Anterior cingulate cortex (tissue), 58 donors: Measurements from ENCODE around the gene ANKS4B.
A peak's percentile ranks its signal among the peaks of the same experiment; 100 is the strongest.
"Not testable (repeated sequence)": the region's sequence is repeated elsewhere in the genome, so short reads cannot be mapped to it uniquely, and the experiment has no call there.

ENCODE experiments used
- DNase-seq, 58 donors: peaks; one replicate each; lab custom pipeline; 2025; lab: John Stamatoyannopoulos, UW

Gene ANKS4B

GRCh38 chr16:21233521-21234150, at the start of gene ANKS4B:
ANKS4B (plus strand) TSS chr16:21233699; CDS start chr16:21233738, 39 bp downstream.
- no peak for DNase-seq

DNA sequence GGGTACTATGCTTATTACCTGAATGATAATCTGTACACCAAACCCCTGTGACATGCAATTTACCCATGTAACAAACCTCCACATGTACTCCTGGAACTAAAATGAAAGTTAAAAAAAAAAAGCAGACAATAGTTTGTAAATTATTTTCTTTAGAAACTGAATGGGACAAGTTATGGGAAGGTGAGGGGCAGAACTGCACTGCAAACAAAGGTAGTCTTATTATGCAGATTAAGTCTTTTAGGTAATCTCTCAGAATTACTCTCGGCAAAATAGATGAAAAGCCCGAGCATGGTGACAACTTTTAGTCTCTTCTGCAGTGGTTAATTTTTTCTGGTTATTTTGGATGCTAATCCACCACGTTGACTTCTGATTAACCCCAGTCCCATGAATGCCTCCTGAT, 49.5 kb upstream of the ANKS4B start:
- DNase-seq: no peak

DNA sequence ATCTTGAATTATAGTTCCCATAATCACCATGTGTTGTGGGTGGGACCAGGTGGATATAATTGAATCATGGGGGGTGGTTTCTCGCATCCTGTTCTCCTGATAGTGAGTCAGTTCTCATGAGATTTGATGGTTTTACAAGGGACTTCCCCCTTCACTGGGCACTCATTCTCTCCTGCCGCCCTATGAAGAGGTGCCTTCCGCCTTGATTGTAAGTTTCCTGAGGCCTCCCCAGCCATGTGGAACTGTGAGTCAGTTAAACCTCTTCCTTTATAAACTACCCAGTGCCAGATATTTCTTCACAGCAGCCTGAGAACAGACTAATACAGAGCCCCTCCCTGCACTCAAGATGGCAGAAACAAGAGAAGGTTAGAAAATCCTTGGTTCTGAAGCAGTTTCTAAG, 48.7 kb upstream of the ANKS4B start:
- no peak for DNase-seq

DNA sequence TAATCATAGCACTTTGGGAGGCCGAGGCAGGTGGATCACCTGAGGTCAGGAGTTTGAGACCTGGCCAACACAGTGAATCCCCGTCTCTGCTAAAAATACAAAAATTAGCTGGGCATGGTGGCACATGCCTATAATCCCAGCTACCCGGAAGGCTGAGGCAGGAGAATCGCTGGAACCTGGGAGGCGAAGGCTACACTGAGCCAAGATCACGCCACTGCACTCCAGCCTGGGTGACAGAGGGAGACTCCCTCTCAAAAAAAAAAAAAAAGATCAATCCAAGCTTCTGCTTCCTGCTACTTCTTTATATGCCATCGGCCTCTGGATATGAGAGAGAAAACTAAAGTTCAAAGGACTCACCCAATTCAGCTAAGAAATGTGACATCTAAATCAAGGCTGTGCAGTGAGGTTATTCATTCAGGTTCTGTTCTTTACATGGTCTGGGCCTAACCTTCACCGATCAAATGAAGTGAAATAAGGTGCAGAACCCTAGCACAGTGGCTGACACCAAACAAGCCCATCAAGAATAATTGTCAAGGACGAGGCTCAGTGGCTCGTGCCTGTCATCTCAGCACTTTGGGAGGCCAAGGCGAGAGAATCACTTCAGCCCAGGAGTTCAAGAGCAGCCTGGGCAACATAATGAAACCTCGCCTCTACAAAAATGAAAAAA, 47.7 kb upstream of the ANKS4B start:
- DNase-seq: no peak

DNA sequence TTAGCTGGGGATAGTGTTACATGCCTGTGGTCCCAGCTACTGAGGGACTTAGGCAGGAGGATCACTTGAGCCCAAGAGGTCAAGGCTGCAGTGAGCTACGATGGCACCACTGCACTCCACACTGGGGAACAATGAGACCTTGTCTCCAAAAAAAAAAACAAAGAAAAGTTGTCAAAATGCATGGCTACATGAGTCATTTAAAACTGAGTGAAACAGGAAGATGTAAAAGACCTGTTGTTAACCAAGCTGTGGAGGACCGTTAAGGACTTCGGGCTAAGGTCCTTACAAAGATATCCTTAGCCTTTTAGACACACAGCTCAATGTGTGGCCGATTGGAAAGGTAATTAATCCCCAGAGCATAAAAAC, 47.2 kb upstream of the ANKS4B start:
- no peak for DNase-seq

DNA sequence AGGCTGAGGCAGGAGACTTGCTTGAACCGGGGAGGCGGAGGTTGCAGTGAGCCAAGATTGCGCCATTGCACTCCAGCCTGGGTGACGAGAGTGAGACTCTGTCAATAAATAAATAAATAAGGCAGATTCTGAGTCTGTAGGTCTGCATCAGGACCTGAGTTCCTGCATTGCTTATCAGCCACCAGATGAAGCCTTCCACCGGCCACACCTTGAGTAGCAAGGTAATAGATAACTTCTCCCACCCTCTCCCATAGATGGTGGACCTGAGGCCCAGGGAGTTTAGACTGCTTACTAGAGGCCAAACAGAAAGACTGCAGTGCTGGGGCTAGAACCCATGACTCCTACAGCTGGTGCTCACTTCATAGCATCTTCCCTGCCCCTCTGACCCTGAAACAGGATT, 44.2 kb upstream of the ANKS4B start:
- DNase-seq: no peak

DNA sequence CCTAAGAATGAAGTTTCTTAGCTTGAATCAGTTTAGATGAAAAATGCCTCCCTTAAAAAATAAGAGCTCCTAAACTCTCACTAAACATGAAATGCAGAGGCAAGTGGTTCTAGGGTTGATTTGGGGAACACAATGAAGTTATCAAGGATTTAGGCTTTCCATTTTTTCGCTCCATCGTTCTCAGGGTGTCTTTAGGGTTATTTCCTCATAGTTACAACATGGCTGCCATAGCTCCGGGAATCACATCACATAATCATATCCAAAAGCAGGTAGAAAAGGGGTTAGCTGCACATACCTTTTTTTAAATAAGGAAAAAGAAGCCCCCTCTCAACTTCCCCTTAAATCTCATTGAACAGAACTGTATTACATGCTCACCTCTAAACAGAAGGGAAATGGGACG, 43.5 kb upstream of the ANKS4B start:
- no peak for DNase-seq

- DNase-seq: peak in 1 of 58 donors; percentile 0
Observed at GRCh38 chr16:21190599-21190998, 42.9 kb upstream of the ANKS4B start.

GRCh38 chr16:21192991-21193390, 40.5 kb upstream of the ANKS4B start:
- no peak for DNase-seq

DNA sequence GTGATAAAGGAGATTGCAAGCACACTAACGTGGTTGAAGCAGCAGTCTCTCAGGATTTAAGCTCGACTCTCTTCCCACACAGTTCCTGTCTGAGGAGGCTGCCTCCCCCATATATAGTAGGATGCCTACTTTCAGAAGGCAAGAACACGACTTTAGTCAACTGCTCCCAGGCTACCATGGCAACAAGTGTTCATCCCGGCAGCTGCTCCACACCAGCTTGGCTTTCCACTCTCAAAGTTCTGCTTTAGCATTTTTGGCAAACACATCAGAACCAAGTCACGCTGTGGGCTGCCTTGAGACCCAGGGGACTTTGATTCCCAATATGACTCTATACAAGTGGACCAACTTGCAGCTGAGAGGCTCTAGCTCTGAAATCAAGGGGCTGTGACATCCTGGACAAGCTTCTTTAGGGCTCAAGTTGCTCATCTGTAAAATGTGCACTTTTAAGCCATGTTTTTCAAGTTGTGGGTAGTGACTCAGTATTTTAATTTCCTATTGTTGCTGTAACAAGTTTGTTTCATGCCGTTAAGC, 38.7 kb upstream of the ANKS4B start:
- peak in 32 of 58 donors; percentile 0 to 58 (median 21) for DNase-seq

DNA sequence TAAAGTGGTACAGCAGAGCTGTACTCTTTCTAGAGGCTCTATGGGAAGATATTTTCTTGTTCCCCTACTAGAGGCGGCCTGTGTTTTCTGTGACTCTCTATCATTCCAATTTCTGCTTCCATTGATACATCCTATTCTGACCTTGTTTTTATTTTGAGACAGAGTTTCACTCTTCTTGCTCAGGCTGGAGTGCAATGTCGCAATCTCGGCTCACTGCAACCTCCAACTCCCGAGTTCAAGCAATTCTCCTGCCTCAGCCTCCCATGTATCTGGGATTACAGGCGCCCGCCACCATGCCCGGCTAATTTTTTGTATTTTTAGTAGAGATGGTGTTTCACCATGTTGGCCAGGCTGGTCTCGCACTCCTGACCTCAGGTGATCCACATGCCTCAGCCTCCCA, 38.2 kb upstream of the ANKS4B start:
- DNase-seq: not testable (repeated sequence)

GRCh38 chr16:21197112-21197511, 36.4 kb upstream of the ANKS4B start:
- DNase-seq: no peak

DNA sequence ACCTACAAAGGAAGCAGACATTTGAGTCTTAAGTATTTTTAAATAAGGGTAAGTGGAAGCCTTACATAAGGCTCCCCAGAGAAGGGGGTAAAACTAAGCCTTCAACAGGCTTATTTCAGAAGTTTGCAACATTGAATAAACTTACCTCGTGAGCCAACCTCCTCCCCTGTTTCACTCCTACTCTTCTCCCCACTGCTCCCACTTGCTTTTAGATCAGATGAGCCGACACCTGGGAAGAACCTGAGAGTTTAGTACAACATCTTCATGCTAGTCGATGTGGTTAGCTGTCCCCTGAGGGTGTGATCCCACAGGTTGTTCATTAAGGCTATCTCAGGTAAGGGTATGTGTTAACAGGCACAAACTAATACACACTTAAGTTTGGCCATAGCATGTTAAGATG, 35.9 kb upstream of the ANKS4B start:
- DNase-seq: no peak

DNA sequence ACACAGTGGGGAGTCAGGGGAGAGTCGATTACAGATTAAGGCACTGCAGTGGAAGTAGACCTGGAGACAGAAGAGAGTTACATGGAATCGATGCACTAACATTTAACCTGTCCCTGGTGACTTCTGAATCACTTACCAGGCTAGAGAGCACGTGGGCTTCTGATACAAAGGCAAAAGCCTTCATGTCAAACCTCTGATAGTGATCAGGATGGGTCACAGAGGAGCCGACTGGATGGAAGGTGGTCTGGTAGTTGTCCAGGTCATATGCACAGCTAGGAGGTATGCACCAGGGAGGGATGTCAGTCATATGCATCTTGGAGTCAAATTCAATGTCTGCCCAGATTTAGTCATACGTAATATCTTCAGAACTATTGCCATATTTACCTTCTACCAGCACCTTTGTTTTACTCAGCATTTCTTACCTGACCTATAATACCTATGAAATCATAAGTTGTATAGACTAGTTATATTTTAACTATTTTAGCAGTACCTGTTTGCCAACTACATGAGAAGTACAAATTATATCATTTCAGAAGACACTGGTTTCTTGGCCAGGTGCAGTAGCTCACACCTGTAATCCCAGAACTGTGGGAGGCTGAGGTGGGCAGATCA, 33.8 kb upstream of the ANKS4B start:
- no peak for DNase-seq

- no peak for DNase-seq
Observed at GRCh38 chr16:21203155-21203797, 30.2 kb upstream of the ANKS4B start.

- no peak for DNase-seq
Observed at GRCh38 chr16:21205303-21205702, 28.2 kb upstream of the ANKS4B start.

DNA sequence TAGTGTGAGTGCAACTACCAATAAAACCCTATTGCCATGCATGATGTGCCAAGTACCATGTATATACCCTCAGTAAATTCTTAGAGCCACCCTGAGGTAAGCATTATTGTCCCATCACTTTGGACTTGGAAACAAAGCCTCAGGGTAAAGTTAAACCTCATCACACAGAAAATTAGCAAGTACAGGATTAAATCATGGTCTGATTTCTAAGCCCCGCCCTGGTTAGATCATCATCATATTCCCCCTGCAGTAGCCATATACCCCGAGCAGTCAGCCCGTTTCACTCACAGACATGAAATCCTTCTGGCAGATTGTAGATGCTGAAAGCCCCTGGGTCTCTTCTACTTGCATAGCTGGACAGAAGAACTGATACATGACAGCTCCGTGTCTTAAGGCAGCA, 26.9 kb upstream of the ANKS4B start:
- DNase-seq: no peak

DNA sequence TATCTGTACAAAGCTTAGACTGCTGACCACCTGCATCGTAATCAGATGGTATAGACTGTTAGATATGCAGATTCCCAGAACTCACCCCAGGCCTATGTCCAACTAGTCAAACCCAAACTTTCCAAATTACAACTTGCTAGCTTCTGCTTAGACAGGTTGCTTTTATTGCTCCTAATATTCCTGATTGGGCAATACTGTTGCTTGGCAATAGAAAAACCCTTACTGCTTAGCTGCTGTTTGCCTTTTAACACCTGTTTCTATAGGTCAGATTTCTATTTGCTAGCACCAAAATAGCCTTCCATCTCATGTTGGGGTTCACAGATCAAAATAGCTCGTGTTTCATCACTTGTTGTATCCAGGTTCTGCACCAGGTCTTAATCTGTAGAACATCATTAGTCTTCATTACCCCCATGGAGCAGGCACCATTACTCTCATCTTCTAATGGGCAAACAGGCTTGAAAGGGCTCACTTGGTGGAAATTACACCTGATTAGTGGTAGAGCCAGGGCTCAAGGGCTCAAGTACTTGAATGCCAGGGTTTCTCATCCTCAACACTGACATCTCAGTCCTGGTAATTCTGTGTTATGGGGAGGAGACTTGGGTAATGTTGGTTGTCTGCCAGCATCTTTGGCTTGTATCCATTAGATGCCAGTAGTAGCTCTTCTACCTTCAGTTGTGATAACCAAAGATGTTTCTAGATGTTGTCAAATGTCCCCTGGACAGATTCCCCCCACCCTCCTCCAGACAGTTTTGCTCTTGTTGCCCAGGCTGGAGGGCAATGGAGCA, 24.9 kb upstream of the ANKS4B start:
- no peak for DNase-seq

- no peak for DNase-seq
Observed at GRCh38 chr16:21211486-21211885, 22.0 kb upstream of the ANKS4B start, which contains the start of gene ZP2. ZP2 (minus strand) TSS chr16:21211574; CDS start chr16:21211547, 27 bp downstream.

- DNase-seq: no peak
Observed at GRCh38 chr16:21214086-21214485, 19.4 kb upstream of the ANKS4B start.
